Embryonic facial prominence (tissue), 1 donor: Measurements from ENCODE around the gene SPATA24.
"Not testable (repeated sequence)": the region's sequence is repeated elsewhere in the genome, so short reads cannot be mapped to it uniquely, and the experiment has no call there.

Experiments
- DNase-seq: peaks from one replicate; pipeline ENCODE4 v3.0.0-alpha.2; 2016; ENCODE audit errors: extremely low spot score

The SPATA24 gene

GRCh38 chr5:139416651-139417050 lies 12.8 kb upstream of the SPATA24 start:
- DNase-seq, result no peak

GRCh38 chr5:139415869-139416268 lies 12.0 kb upstream of the SPATA24 start:
- DNase-seq, result no peak

- DNase-seq, result no peak
Measured at GRCh38 chr5:139415221-139415861, 11.5 kb upstream of the SPATA24 start.

- no peak for DNase-seq
Measured at GRCh38 chr5:139414581-139415130, 10.8 kb upstream of the SPATA24 start.

- DNase-seq, result no peak
Measured at GRCh38 chr5:139413963-139414362, 10.1 kb upstream of the SPATA24 start.

GRCh38 chr5:139413153-139413552 lies 9.3 kb upstream of the SPATA24 start:
- no peak for DNase-seq

GRCh38 chr5:139410993-139411828 lies 7.3 kb upstream of the SPATA24 start:
- no peak for DNase-seq

GRCh38 chr5:139410121-139410992 lies 6.5 kb upstream of the SPATA24 start:
- no peak for DNase-seq

GRCh38 chr5:139409116-139409515 lies 5.2 kb upstream of the SPATA24 start:
- DNase-seq, result not testable (repeated sequence)

GRCh38 chr5:139408191-139408590 lies 4.3 kb upstream of the SPATA24 start:
- DNase-seq, result no peak

GRCh38 chr5:139407517-139407916 lies 3.6 kb upstream of the SPATA24 start:
- DNase-seq, result no peak

GRCh38 chr5:139406963-139407362 lies 3.1 kb upstream of the SPATA24 start:
- no peak for DNase-seq

GRCh38 chr5:139404484-139404840 lies 573 bp upstream of the SPATA24 start:
- no peak for DNase-seq

GRCh38 chr5:139403418-139403786 lies 487 bp downstream of the SPATA24 start:
- no peak for DNase-seq

GRCh38 chr5:139402561-139403158 lies 1.2 kb downstream of the SPATA24 start:
- no peak for DNase-seq

- no peak for DNase-seq
Measured at GRCh38 chr5:139401546-139401945, 2.3 kb downstream of the SPATA24 start.

GRCh38 chr5:139399501-139400121 lies 4.3 kb downstream of the SPATA24 start:
- no peak for DNase-seq

GRCh38 chr5:139397921-139398320 lies 6.0 kb downstream of the SPATA24 start:
- no peak for DNase-seq

GRCh38 chr5:139396691-139397090 lies 7.2 kb downstream of the SPATA24 start:
- DNase-seq, result no peak

- DNase-seq, result no peak
Measured at GRCh38 chr5:139395844-139396640, 7.8 kb downstream of the SPATA24 start.
